ENCODE measurements around the gene CYRIA. TPM values are rescaled to one million over a fixed set of nuclear protein-coding genes. Genes with fewer than 3 reads are reported as not detected.

The CYRIA gene
- total and polyA plus RNA-seq, 10 of the 15 experiments (the other 5 are each of a cell fraction or from before 2014, with no cell fraction given): 3.0 to 13.1 (median 8.5) TPM

DNA sequence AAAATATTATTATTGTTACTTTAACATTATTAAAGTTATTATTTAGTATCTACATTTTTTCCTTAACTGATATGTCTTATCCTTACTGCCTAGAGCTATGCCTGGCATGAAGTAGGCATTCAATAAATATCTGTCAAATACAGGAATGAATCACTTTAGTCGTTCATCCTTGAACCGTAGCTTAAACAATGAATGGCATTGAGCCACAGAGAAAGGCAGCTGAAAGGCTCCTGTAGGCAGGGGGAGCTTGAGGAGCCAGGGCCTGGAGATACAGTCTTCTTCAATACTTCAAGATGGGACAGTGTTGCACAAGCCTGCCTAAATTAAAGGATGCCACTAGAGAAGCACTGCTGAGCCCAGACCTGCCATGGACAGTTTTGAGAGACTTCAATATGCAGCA is 22.5 kb downstream of the CYRIA start:
- DNase-seq (ENCODE audit: low read depth, low spot score) (no peak), FAIRE-seq (no peak), ATAC-seq (no peak)
- RAD21 ChIA-PET (ENCODE audit: unreplicated experiment): interaction anchor here (1.1 to 3.2 kb wide), 6 partner anchors 9 to 21 kb away, joined by 3 to 12 read pairs (median 3); no protein-coding TSS in a partner anchor
- H3K79me2 ChIP-seq (ENCODE audit: control insufficient read depth, insufficient read depth, low read length): no peaks in the 10 kb centered on the region
- intact Hi-C loops (cut with micrococcal nuclease; ENCODE audit: unreplicated experiment) (no loop called here), in situ Hi-C loops (cut with MboI) (no loop called here)
- no peak overlapping the region for H3K27ac ChIP-seq (ENCODE audit: control insufficient read depth, insufficient read depth)
- POLR2A ChIA-PET: interaction anchor here (1.1 to 1.5 kb wide), 2 partner anchors 10 to 15 kb away, joined by 3 read pairs; no protein-coding TSS in a partner anchor
- CTCF ChIA-PET: interaction anchor here (1.1 to 1.6 kb wide), 8 partner anchors 9 to 71 kb away, joined by 3 to 6 read pairs (median 4); no protein-coding TSS in a partner anchor
- BruUV-seq (replicated peaks): no TSS peak
- TF ChIP-seq POLR2AphosphoS5 (IDR thresholded peaks at IDR 0.05; ENCODE audit: low read length): no peak
- TF ChIP-seq CHD1 (IDR thresholded peaks at IDR 0.05; ENCODE audit: low read depth, low read length): no peak
- TF ChIP-seq HDAC2 (IDR thresholded peaks at IDR 0.05): no peak
- no peak for TF ChIP-seq SKIL (IDR thresholded peaks at IDR 0.05; ENCODE audit: low read depth, poor library complexity, severe bottlenecking)
- no peak for TF ChIP-seq ASH2L (IDR thresholded peaks at IDR 0.05; ENCODE audit: borderline replicate concordance, low read depth)
- no peak for TF ChIP-seq EGR1 (IDR thresholded peaks at IDR 0.05; ENCODE audit: borderline replicate concordance in 1 of 2, low read depth in 2 of 2, low read length in 2 of 2)
- TF ChIP-seq POU2F2 (IDR thresholded peaks at IDR 0.05; ENCODE audit: borderline replicate concordance, low read depth, low read length): no peak
- TF ChIP-seq, protein P1, sequence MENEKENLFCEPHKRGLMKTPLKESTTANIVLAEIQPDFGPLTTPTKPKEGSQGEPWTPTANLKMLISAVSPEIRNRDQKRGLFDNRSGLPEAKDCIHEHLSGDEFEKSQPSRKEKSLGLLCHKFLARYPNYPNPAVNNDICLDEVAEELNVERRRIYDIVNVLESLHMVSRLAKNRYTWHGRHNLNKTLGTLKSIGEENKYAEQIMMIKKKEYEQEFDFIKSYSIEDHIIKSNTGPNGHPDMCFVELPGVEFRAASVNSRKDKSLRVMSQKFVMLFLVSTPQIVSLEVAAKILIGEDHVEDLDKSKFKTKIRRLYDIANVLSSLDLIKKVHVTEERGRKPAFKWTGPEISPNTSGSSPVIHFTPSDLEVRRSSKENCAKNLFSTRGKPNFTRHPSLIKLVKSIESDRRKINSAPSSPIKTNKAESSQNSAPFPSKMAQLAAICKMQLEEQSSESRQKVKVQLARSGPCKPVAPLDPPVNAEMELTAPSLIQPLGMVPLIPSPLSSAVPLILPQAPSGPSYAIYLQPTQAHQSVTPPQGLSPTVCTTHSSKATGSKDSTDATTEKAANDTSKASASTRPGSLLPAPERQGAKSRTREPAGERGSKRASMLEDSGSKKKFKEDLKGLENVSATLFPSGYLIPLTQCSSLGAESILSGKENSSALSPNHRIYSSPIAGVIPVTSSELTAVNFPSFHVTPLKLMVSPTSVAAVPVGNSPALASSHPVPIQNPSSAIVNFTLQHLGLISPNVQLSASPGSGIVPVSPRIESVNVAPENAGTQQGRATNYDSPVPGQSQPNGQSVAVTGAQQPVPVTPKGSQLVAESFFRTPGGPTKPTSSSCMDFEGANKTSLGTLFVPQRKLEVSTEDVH (IDR thresholded peaks at IDR 0.05; ENCODE audit: low read depth, partially characterized antibody): no peak
- H3K9ac ChIP-seq (ENCODE audit: control insufficient read depth, insufficient read depth, low read length): no peak overlapping the region
- SMC1A ChIA-PET (ENCODE audit: uncharacterized antibody, unreplicated experiment): interaction anchor here (1.2 to 6.1 kb wide), 7 partner anchors 8 to 30 kb away, joined by 3 to 68 read pairs (median 4); no protein-coding TSS in a partner anchor
- no peaks in the 10 kb centered on the region for H3K4me1 ChIP-seq (ENCODE audit: control insufficient read depth, insufficient read depth, low read length)
- no peaks in the 10 kb centered on the region for H3K36me3 ChIP-seq (ENCODE audit: control insufficient read depth in 2 of 2, insufficient read depth in 2 of 2, low read length in 1 of 2)
- no peak overlapping the region for H3K4me2 ChIP-seq (ENCODE audit: control insufficient read depth, insufficient read depth)
- no peaks in the 10 kb centered on the region for H3K9me3 ChIP-seq (replicated peaks; ENCODE audit: control insufficient read depth, insufficient read depth, low read length)
- no peak overlapping the region for H2AFZ ChIP-seq (ENCODE audit: control insufficient read depth, low read depth, low read length)
- H3K4me3 ChIP-seq: no peak overlapping the region
- H4K20me1 ChIP-seq (ENCODE audit: control insufficient read depth, insufficient read depth): no peaks in the 10 kb centered on the region
- WGBS (ENCODE audit: insufficient coverage, insufficient replicate concordance, low lambda C conversion rate, missing lambda C conversion rate): 33% methylated on average over 2 of the region's 2 CpGs
- H3K27me3 ChIP-seq (replicated peaks in 1 of 2; ENCODE audit: control insufficient read depth in 2 of 2, insufficient read depth in 2 of 2, low read length in 1 of 2): peaks cover 0 to 5% of the 10 kb centered on the region in 2 experiments; a peak in 1 of 4 replicates
